ENCODE results near the gene CTDNEP1. TPM values are rescaled to one million over a fixed set of nuclear protein-coding genes. Genes with fewer than 3 reads are reported as not detected.

The CTDNEP1 gene
- total and polyA plus RNA-seq, 4 donors = 11.0 to 28.6 (median 18.6) TPM

DNA sequence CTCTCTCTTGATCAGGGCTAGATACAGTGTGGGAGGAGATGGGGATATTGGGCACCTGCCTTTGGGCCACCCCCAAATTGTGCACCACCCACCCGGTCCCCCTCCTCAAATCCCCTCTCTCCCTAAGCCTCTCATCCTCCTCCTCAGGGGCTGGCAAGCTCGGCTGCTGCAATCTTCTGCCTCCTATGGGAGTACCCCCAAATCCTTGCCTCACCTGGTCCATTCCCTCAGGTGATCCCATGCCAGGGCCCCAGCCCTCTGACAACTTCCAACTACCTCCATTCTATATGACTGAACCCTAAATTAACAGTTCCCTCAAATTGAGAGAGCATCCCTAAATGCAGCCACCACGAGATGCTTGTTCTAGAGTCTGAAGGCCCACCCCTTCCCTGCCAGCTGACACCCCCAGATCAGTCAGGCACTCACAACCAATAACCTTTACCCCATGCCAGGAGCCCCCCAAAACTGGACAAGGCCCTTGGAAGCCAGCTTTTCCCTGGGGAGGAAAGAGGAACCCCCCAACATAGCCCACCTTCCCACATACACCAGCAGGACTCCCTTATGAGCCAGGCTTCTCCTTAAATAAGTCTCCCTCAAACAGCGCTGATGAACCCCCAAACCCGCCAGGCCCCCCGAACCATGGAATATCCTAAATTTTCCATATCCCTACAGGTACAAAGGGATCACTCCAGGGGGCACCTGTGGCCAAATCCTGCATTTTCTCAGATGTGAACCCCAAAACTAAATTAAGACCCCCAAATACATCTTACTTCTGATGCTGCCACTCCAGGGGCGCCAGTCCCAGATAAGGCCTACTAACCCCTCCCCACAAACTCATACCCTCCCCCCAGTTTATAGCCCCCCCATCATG lies 35.1 kb downstream of the CTDNEP1 start (continued):
- TF ChIP-seq EGR1 (IDR thresholded peaks at IDR 0.05; ENCODE audit: low read depth in 2 of 2) = no peak
- no peak for TF ChIP-seq RXRA (IDR thresholded peaks at IDR 0.05)
- TF ChIP-seq FOXA2 (IDR thresholded peaks at IDR 0.05) = no peak
- TF ChIP-seq FOXA1 (IDR thresholded peaks at IDR 0.05) = no peak
- no peak for TF ChIP-seq HNF4A (conservative IDR thresholded peaks at IDR 0.05)
- TF ChIP-seq, protein P1, sequence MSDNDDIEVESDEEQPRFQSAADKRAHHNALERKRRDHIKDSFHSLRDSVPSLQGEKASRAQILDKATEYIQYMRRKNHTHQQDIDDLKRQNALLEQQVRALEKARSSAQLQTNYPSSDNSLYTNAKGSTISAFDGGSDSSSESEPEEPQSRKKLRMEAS (IDR thresholded peaks at IDR 0.05) = no peak
- TF ChIP-seq JUND (IDR thresholded peaks at IDR 0.05) = no peak
- no peak for TF ChIP-seq SP1 (IDR thresholded peaks at IDR 0.05)
- TF ChIP-seq ATF3 (IDR thresholded peaks at IDR 0.05) = no peak
- no peak for TF ChIP-seq NR2F2 (IDR thresholded peaks at IDR 0.05)

DNA sequence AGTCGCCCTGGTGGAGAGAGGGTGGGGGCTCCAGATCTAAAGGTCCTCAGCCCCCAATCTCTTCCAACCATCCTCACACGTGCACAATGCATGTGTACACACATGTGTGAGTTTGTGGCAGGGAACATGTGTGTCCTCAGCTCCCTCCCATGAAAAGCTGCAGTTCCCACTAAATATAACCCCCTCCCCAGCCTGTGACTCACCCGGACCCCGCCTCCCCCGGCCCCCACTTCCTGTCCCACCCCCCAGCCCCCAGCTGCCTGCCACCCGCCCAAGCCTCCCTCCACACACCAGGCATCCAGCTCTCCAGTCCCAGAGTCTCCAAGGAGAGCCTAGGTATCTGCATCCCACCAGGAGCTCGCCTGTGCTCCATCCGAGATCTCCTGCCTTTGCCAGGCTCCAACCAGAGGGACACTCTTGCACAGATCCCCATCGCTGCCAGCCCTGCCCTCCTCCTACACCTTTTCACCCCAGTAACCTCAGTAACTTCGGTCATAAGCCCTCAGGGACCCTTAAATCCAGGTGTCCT lies 35.8 kb downstream of the CTDNEP1 start:
- no peak for DNase-seq (ENCODE audit: low spot score)
- Histone ChIP-seq H3K27ac (ENCODE audit: low read depth in 1 of 2, low read length in 2 of 2) (peak overlapping the region in 1 of 2 donors; percentile 78), H3K27me3 (ENCODE audit: control insufficient read depth in 4 of 4, insufficient read depth in 4 of 4, low read length in 3 of 4) (no peaks in the 10 kb centered on the region), H3K4me1 (ENCODE audit: control insufficient read depth in 4 of 4, insufficient read depth in 4 of 4, low read length in 3 of 4) (peaks cover 11 to 35% (median 25%) of the 10 kb centered on the region in 4 donors), H3K9ac (ENCODE audit: low read depth in 1 of 2, low read length in 2 of 2) (no peak overlapping the region), H3K4me3 (ENCODE audit: low read depth in 1 of 3, low read length in 3 of 3) (no peak overlapping the region), H3K36me3 (ENCODE audit: control insufficient read depth in 4 of 4, insufficient read depth in 3 of 4, low read depth in 1 of 4, low read length in 3 of 4) (no peaks in the 10 kb centered on the region), H3K9me3 (ENCODE audit: control insufficient read depth in 4 of 4, low read length in 3 of 4) (no peaks in the 10 kb centered on the region)
- WGBS = 42% methylated on average over 10 of the region's 10 CpGs
- TF ChIP-seq, protein P2, sequence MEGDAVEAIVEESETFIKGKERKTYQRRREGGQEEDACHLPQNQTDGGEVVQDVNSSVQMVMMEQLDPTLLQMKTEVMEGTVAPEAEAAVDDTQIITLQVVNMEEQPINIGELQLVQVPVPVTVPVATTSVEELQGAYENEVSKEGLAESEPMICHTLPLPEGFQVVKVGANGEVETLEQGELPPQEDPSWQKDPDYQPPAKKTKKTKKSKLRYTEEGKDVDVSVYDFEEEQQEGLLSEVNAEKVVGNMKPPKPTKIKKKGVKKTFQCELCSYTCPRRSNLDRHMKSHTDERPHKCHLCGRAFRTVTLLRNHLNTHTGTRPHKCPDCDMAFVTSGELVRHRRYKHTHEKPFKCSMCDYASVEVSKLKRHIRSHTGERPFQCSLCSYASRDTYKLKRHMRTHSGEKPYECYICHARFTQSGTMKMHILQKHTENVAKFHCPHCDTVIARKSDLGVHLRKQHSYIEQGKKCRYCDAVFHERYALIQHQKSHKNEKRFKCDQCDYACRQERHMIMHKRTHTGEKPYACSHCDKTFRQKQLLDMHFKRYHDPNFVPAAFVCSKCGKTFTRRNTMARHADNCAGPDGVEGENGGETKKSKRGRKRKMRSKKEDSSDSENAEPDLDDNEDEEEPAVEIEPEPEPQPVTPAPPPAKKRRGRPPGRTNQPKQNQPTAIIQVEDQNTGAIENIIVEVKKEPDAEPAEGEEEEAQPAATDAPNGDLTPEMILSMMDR (IDR thresholded peaks at IDR 0.05; ENCODE audit: low read depth, low read length, missing input control) = no peak
- TF ChIP-seq NR2F2 (IDR thresholded peaks at IDR 0.05) (no peak), HNF4A (conservative IDR thresholded peaks at IDR 0.05) (no peak), FOXA2 (IDR thresholded peaks at IDR 0.05) (no peak), GABPA (IDR thresholded peaks at IDR 0.05 in 1 of 2, conservative IDR thresholded peaks at IDR 0.05 in 1 of 2) (no peak), HNF4G (IDR thresholded peaks at IDR 0.05) (no peak), YY1 (IDR thresholded peaks at IDR 0.05) (no peak), RXRA (IDR thresholded peaks at IDR 0.05) (no peak)
- TF ChIP-seq, protein P1 (IDR thresholded peaks at IDR 0.05) = no peak

DNA sequence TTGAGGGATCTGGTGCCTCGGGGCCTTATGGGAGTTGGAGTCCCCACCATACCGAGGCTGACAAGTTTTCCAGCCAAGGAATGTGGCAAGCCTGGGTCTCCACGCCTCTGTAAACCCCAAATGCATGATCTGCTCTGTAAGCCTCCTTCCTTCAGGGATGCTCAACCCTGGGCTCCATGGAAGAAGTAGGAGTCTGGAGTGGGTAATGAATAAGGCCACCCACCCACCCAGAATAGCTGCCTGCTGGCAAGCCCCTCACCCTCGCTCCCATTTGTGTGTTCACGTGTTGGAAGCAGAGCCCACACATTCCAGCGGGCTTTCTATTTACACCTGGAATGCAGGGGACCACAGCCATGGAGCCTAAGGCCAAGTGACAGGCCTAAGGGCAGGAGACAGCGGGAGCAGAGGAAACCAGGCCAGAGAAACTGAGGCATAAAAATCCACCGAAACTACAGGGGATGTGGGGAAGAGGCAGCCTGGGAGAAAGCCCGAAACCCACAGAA lies 36.3 kb downstream of the CTDNEP1 start:
- 36% methylated on average over 9 of the region's 9 CpGs for WGBS
- TF ChIP-seq, protein P1 (IDR thresholded peaks at IDR 0.05) = no peak
- TF ChIP-seq RXRA (IDR thresholded peaks at IDR 0.05) = peak in 1 of 2 donors; percentile 8
- TF ChIP-seq GABPA (IDR thresholded peaks at IDR 0.05 in 1 of 2, conservative IDR thresholded peaks at IDR 0.05 in 1 of 2) = no peak
- no peak for TF ChIP-seq JUND (IDR thresholded peaks at IDR 0.05)
- TF ChIP-seq, protein P2 (IDR thresholded peaks at IDR 0.05; ENCODE audit: low read depth, low read length, missing input control) = no peak
- Histone ChIP-seq H3K4me3 (ENCODE audit: low read depth in 1 of 3, low read length in 3 of 3) (no peak overlapping the region), H3K27ac (ENCODE audit: low read depth in 1 of 2, low read length in 2 of 2) (peak overlapping the region; percentile 74 to 78), H3K27me3 (ENCODE audit: control insufficient read depth in 4 of 4, insufficient read depth in 4 of 4, low read length in 3 of 4) (no peaks in the 10 kb centered on the region), H3K9me3 (ENCODE audit: control insufficient read depth in 4 of 4, low read length in 3 of 4) (no peaks in the 10 kb centered on the region), H3K36me3 (ENCODE audit: control insufficient read depth in 4 of 4, insufficient read depth in 3 of 4, low read depth in 1 of 4, low read length in 3 of 4) (no peaks in the 10 kb centered on the region), H3K4me1 (ENCODE audit: control insufficient read depth in 4 of 4, insufficient read depth in 4 of 4, low read length in 3 of 4) (peaks cover 11 to 31% (median 21%) of the 10 kb centered on the region in 4 donors), H3K9ac (ENCODE audit: low read depth in 1 of 2, low read length in 2 of 2) (no peak overlapping the region)
- DNase-seq (ENCODE audit: low spot score) = no peak
